ENCODE data around the gene ACOX2. TPM values are rescaled to one million over a fixed set of nuclear protein-coding genes. Genes with fewer than 3 reads are reported as not detected.

ACOX2 gene
- total RNA-seq, 1 donor from 2014 or later, result not detected

GRCh38 chr3:58484045-58484721, 52.8 kb downstream of the ACOX2 start:
- H3K27ac Mint-ChIP-seq, result no peak overlapping the region
- peaks cover 6% of the 10 kb centered on the region for H3K4me1 Mint-ChIP-seq (ENCODE audit: low read depth)
- intact Hi-C loops (cut with micrococcal nuclease), result no loop called here
- H3K9me3 Mint-ChIP-seq, result peaks cover 3% of the 10 kb centered on the region
- no peaks in the 10 kb centered on the region for H3K36me3 Mint-ChIP-seq (ENCODE audit: low read depth)
- no peak for DNase-seq (ENCODE audit: low spot score)
- H3K4me3 Mint-ChIP-seq (ENCODE audit: low read depth), result no peak overlapping the region
- peaks cover 46% of the 10 kb centered on the region for H3K27me3 Mint-ChIP-seq (ENCODE audit: low read depth)

DNA sequence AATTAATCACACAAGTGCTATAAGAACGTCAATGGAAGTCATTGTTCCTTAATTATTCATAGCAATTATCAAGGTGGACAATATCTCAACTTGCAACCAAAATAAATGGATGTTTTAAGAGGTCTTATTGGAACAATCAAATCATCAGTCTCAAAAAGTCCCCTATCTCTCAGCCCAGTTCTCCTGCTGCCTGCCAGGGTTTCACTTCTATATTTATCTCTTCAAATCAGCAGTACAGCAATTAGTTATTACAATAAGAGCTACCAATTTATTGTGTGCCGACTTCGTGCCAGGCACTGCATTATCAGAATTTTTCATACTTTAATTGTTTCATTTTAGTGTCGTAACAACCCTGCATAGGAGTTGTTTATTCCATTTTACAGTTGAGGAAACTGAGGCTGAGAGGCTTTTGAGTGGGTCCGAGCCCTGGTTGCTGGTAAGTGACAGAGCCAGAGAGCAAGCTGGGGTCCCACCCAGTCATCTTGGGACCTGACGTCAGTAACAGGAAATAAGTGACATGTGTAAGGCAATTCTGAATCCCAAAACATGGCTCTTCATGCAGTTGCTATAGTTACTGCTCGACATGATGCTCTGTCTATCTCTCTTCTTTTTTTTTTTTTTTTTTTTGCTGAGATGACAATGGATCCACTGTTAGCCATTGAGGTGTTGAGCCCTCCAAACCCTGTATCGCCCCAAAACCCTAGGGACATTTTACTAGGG, 53.9 kb downstream of the ACOX2 start:
- peaks cover 6% of the 10 kb centered on the region for H3K4me1 Mint-ChIP-seq (ENCODE audit: low read depth)

GRCh38 chr3:58480309-58480708, 56.7 kb downstream of the ACOX2 start:
- intact Hi-C loops (cut with micrococcal nuclease), result no loop called here
- no peaks in the 10 kb centered on the region for H3K36me3 Mint-ChIP-seq (ENCODE audit: low read depth)
- H3K9me3 Mint-ChIP-seq, result peaks cover 3% of the 10 kb centered on the region
- H3K4me1 Mint-ChIP-seq (ENCODE audit: low read depth), result peaks cover 3% of the 10 kb centered on the region
- no peak overlapping the region for H3K27ac Mint-ChIP-seq
- peaks cover 23% of the 10 kb centered on the region for H3K27me3 Mint-ChIP-seq (ENCODE audit: low read depth)
- no peak overlapping the region for H3K4me3 Mint-ChIP-seq (ENCODE audit: low read depth)
- DNase-seq (ENCODE audit: low spot score), result no peak

More for the DNA sequence above, 53.9 kb downstream of the ACOX2 start:
- H3K27me3 Mint-ChIP-seq (ENCODE audit: low read depth), result peaks cover 40% of the 10 kb centered on the region
- DNase-seq (ENCODE audit: low spot score), result no peak
- peaks cover 3% of the 10 kb centered on the region for H3K9me3 Mint-ChIP-seq
- no peaks in the 10 kb centered on the region for H3K36me3 Mint-ChIP-seq (ENCODE audit: low read depth)
- intact Hi-C loops (cut with micrococcal nuclease), result no loop called here
- H3K27ac Mint-ChIP-seq, result no peak overlapping the region
- H3K4me3 Mint-ChIP-seq (ENCODE audit: low read depth), result no peak overlapping the region

DNA sequence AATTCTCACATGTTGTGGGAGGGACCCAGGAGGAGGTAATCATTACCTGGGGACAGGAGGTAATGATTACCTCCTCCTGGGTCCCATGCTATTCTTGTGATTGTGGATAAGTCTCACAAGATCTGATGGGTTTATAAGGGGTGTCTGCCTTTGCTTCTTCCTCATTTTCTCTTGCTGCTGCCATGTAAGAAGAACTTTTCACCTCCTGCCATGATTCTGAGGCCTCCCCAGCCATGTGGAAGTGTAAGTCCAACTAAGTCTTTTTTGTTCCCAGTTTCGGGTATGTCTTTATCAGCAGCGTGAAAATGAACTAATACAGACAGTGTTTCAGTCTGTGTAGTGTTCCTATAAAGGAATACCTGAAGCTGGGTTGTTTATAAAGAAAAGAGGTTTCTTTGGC, 58.2 kb downstream of the ACOX2 start:
- Mint-ChIP-seq H3K4me1 (ENCODE audit: low read depth) (peaks cover 19% of the 10 kb centered on the region), H3K9me3 (peaks cover 3% of the 10 kb centered on the region), H3K27ac (no peak overlapping the region), H3K36me3 (ENCODE audit: low read depth) (no peaks in the 10 kb centered on the region), H3K27me3 (ENCODE audit: low read depth) (peaks cover 20% of the 10 kb centered on the region), H3K4me3 (ENCODE audit: low read depth) (no peak overlapping the region)
- intact Hi-C loops (cut with micrococcal nuclease), result no loop called here
- no peak for DNase-seq (ENCODE audit: low spot score)

- H3K36me3 Mint-ChIP-seq (ENCODE audit: low read depth), result no peaks in the 10 kb centered on the region
- no peak for DNase-seq (ENCODE audit: low spot score)
- no peak overlapping the region for H3K4me3 Mint-ChIP-seq (ENCODE audit: low read depth)
- H3K27ac Mint-ChIP-seq, result no peak overlapping the region
- H3K9me3 Mint-ChIP-seq, result no peaks in the 10 kb centered on the region
- H3K4me1 Mint-ChIP-seq (ENCODE audit: low read depth), result peaks cover 40% of the 10 kb centered on the region
- peaks cover 8% of the 10 kb centered on the region for H3K27me3 Mint-ChIP-seq (ENCODE audit: low read depth)
- intact Hi-C loops (cut with micrococcal nuclease), result loop anchor here (5.0 kb wide), 2 partner anchors 43 to 118 kb away; partner anchors contain the start of gene PDHB
Measured at GRCh38 chr3:58474967-58475578, 61.9 kb downstream of the ACOX2 start.

- Mint-ChIP-seq H3K4me3 (ENCODE audit: low read depth) (no peak overlapping the region), H3K27me3 (ENCODE audit: low read depth) (peaks cover 8% of the 10 kb centered on the region), H3K36me3 (ENCODE audit: low read depth) (no peaks in the 10 kb centered on the region), H3K27ac (no peak overlapping the region), H3K9me3 (no peaks in the 10 kb centered on the region), H3K4me1 (ENCODE audit: low read depth) (peaks cover 42% of the 10 kb centered on the region)
- intact Hi-C loops (cut with micrococcal nuclease), result loop anchor here (5.0 kb wide), 2 partner anchors 42 to 117 kb away; partner anchors contain the start of gene PDHB
- DNase-seq (ENCODE audit: low spot score), result no peak
Measured at GRCh38 chr3:58474348-58474911, 62.6 kb downstream of the ACOX2 start.

DNA sequence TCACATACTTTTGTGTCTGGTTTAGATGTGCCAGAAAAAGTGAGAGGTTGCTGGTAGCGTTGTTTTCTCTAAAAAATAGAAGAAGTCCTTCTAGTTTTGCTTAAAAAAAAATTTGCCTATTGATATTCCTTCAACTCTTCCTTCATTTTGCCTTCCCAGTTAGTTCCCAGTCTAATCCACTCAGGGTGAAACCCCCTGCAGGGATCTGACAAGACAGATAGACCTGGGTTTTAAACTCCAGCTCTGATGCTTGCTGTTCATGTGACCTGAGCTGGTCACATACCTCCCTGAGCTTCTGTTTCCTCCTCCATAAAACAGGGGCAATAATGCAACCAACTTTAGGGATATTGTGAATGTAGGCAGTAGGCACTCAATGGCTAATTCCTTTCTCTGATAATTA, 63.7 kb downstream of the ACOX2 start:
- no peak overlapping the region for H3K4me3 Mint-ChIP-seq (ENCODE audit: low read depth)
- H3K36me3 Mint-ChIP-seq (ENCODE audit: low read depth), result no peaks in the 10 kb centered on the region
- no peak for DNase-seq (ENCODE audit: low spot score)
- H3K27ac Mint-ChIP-seq, result no peak overlapping the region
- peaks cover 46% of the 10 kb centered on the region for H3K4me1 Mint-ChIP-seq (ENCODE audit: low read depth)
- peaks cover 6% of the 10 kb centered on the region for H3K27me3 Mint-ChIP-seq (ENCODE audit: low read depth)
- H3K9me3 Mint-ChIP-seq, result no peaks in the 10 kb centered on the region
- intact Hi-C loops (cut with micrococcal nuclease), result loop anchor here (5.0 kb wide), 2 partner anchors 41 to 116 kb away; partner anchors contain the start of gene PDHB

DNA sequence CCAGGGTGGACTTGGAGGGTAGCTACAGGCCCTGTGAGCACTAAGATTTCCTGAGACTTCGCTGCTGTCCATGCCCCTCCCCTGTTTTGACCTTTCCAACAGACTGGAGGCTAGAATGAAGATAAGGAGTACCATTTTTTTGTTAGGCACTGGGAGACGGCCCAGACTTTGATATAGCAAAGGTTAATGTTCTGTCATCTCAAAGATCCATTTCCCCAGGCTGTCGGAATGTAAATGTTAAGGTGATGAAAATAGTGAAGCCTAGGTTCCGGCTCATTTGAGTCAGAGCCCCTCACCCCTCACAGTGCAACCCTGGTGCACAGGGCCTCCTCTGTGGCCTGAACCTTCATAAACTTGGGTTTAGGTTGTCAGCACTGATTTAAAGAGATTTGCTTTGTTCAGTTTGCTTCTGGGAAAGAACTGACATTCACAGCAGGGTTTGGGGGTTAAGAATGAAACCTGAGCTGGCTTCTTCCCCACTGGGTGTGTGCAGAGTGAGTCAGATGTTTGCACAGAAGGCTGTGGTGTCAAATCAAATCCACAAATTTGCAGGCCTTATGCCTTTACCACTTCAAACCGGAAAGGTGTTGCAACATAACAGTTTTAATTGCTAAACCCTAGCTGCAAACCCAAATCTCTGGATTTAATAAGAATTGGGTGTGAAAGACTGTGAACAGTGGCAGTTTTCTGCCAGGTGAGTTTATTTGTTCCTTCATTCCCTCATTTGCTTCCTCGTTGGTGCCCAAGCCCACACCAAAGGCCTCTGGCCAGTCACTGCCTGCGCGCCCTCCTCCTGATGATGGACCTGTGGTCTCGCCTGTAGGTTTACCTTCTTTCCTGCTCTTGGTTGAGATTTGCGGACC, 65.7 kb downstream of the ACOX2 start:
- H3K36me3 Mint-ChIP-seq (ENCODE audit: low read depth), result no peaks in the 10 kb centered on the region
- no peaks in the 10 kb centered on the region for H3K9me3 Mint-ChIP-seq
- no peaks in the 10 kb centered on the region for H3K27me3 Mint-ChIP-seq (ENCODE audit: low read depth)
- no peak overlapping the region for H3K4me3 Mint-ChIP-seq (ENCODE audit: low read depth)
- intact Hi-C loops (cut with micrococcal nuclease), result loop anchor here (1.0 to 5.0 kb wide), 5 partner anchors 8 to 114 kb away; partner anchors contain the start of gene PDHB
- H3K27ac Mint-ChIP-seq, result peak overlapping the region; percentile 76
- peaks cover 48% of the 10 kb centered on the region for H3K4me1 Mint-ChIP-seq (ENCODE audit: low read depth)
- peak; percentile 62 for DNase-seq (ENCODE audit: low spot score)

DNA sequence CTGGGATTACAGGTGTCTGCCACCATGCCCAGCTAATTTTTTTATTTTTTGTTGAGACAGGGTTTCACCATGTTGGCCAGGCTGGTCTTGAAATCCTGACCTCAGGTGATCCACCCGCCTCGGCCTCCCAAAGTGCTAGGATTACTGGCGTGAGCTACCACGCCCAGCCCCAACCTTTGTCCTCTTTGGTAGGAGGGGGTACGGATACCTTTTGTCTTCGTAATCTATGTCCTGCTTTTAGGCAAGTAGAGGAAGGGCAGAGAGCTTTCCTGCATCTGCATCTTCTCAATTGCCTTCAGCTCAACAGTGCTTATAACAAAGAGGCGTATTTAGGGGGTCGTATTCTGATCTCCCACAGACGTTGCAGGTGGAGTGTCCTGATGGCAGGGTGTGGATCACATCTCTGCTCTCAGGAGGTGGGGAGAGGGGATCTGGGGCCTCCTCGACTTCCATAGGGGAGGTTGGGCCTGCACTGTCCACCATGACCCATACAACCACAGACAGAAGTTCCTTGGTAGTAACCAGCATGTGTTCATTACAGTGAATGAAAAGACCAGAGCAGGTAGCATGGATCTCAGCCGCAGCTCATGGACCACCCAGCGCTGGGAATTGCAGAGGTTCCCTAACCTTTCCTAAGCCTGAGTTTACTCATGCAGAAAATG, 66.5 kb downstream of the ACOX2 start:
- no peak overlapping the region for H3K4me3 Mint-ChIP-seq (ENCODE audit: low read depth)
- DNase-seq (ENCODE audit: low spot score), result no peak
- H3K4me1 Mint-ChIP-seq (ENCODE audit: low read depth), result peaks cover 50% of the 10 kb centered on the region
- H3K27ac Mint-ChIP-seq, result peak overlapping the region; percentile 76
- H3K36me3 Mint-ChIP-seq (ENCODE audit: low read depth), result no peaks in the 10 kb centered on the region
- intact Hi-C loops (cut with micrococcal nuclease), result loop anchor here (1.0 to 5.0 kb wide), 5 partner anchors 7 to 113 kb away; partner anchors contain the start of gene PDHB
- no peaks in the 10 kb centered on the region for H3K9me3 Mint-ChIP-seq
- H3K27me3 Mint-ChIP-seq (ENCODE audit: low read depth), result no peaks in the 10 kb centered on the region

GRCh38 chr3:58469096-58469495, 67.9 kb downstream of the ACOX2 start:
- Mint-ChIP-seq H3K27me3 (ENCODE audit: low read depth) (no peaks in the 10 kb centered on the region), H3K4me1 (ENCODE audit: low read depth) (peaks cover 41% of the 10 kb centered on the region), H3K27ac (no peak overlapping the region), H3K36me3 (ENCODE audit: low read depth) (no peaks in the 10 kb centered on the region), H3K9me3 (no peaks in the 10 kb centered on the region), H3K4me3 (ENCODE audit: low read depth) (no peak overlapping the region)
- no peak for DNase-seq (ENCODE audit: low spot score)
- intact Hi-C loops (cut with micrococcal nuclease), result no loop called here

- Mint-ChIP-seq H3K27me3 (ENCODE audit: low read depth) (no peaks in the 10 kb centered on the region), H3K36me3 (ENCODE audit: low read depth) (no peaks in the 10 kb centered on the region), H3K9me3 (no peaks in the 10 kb centered on the region), H3K4me3 (ENCODE audit: low read depth) (no peak overlapping the region), H3K27ac (no peak overlapping the region), H3K4me1 (ENCODE audit: low read depth) (peaks cover 41% of the 10 kb centered on the region)
- no peak for DNase-seq (ENCODE audit: low spot score)
- intact Hi-C loops (cut with micrococcal nuclease), result no loop called here
Measured at GRCh38 chr3:58466899-58467563, 70.0 kb downstream of the ACOX2 start.

All from activated T-helper 2 cell treated with anti-CD3 and anti-CD28 coated beads, Interferon-gamma antibody, Interleukin-2, Interleukin-4, amounts not matched to agents 10 μg/mL and 5 μg/mL and 100 μg/mL, durations not matched to agents 14 hours and 24 hours and 36 hours (primary cell).